BJ (cell line): ENCODE data around the gene SBNO2. TPM values are rescaled to one million over a fixed set of nuclear protein-coding genes. Genes with fewer than 3 reads are reported as not detected.

Experiments
- CTCF ChIA-PET: fragments of 350-600 bp; formaldehyde crosslinking; extraction: SDS; loops from one replicate; lab custom pipeline; 2021; ENCODE audit warnings: antibody characterized with exemption, inconsistent platforms; lab: Yijun Ruan, JAX
- POLR2A ChIA-PET: fragments of 300-600 bp; sonication (Branson Sonifier 250); formaldehyde crosslinking; extraction: SDS; loops from one replicate; lab custom pipeline; 2021; ENCODE audit warnings: antibody characterized with exemption; lab: Charles Lee
- DNase-seq: peaks from one replicate; pipeline ENCODE4 v3.0.0-alpha.2; 2011; ENCODE audit warnings: low read depth
- H3K27me3 ChIP-seq: 2 replicates; pipeline ENCODE4 v1.6.0; 2011; ENCODE audit warnings: low read length; ENCODE audit not compliant: control insufficient read depth, insufficient read depth
- H3K36me3 ChIP-seq: 2 replicates; pipeline ENCODE4 v1.5.1; 2011; ENCODE audit warnings: low read length; ENCODE audit not compliant: control insufficient read depth, insufficient read depth
- H3K4me3 ChIP-seq: 2 replicates; pipeline ENCODE4 v1.5.1; 2011; ENCODE audit warnings: low read depth, mild to moderate bottlenecking, control low read depth, low read length
- polyA plus RNA-seq: library from polyadenylated mRNA; depleted of rRNA; stranded (reverse); fragments of >200 nt; gene quantifications from 2 replicates; pipeline ENCODE4 v1.2.3, GENCODE V29; 2011
- TF ChIP-seq, protein P1 (sequence below): IDR thresholded peaks from 2 replicates; pipeline ENCODE4 v1.5.1; 2011; ENCODE audit warnings: low read depth, mild to moderate bottlenecking, control low read depth, inconsistent platforms, low read length, moderate library complexity; ENCODE audit not compliant: insufficient read depth

Gene SBNO2
- polyA plus RNA-seq, 1 experiment: 26.1 TPM

DNA sequence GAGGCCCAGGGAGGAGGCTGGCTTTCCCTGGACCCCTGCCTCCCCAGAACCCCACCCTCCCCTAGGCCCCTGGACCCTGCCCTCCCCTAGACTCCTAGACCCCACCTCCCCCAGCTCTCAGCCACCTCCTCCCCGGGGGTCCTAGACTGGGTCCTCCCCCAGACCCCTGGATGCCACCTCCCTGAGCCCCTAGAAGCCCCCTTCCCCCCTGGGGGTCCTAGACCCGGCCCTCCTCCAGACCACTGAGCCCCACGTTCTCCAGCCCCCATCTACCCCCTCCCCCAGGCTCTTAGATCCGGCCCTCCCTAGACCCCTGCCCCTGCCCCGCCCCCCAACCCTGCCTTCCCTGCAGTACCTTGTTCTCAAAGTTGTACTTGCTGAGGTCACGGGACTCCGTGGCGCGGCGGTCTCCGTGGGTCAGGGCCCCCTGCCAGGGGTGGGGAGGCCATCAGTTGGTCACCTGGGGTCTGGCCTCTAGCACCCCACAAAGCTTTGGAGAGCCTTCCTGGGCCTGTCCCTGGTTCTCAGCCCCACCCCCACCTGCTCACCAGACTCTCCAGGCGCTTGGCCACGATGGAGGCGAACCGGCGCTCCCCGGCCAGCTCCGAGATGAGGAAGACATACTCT is 62.3 kb downstream of the SBNO2 start:
- no peak for DNase-seq
- POLR2A ChIA-PET: no interaction called here
- Histone ChIP-seq H3K27me3 (no peaks in the 10 kb centered on the region), H3K36me3 (peaks cover 59% of the 10 kb centered on the region), H3K4me3 (no peak overlapping the region)
- CTCF ChIA-PET: interaction anchor here (0.8 to 3.4 kb wide), 4 partner anchors 9 to 82 kb away, joined by 4 to 30 read pairs (median 22); partner anchors contain the start of gene GPX4
- TF ChIP-seq, protein P1, sequence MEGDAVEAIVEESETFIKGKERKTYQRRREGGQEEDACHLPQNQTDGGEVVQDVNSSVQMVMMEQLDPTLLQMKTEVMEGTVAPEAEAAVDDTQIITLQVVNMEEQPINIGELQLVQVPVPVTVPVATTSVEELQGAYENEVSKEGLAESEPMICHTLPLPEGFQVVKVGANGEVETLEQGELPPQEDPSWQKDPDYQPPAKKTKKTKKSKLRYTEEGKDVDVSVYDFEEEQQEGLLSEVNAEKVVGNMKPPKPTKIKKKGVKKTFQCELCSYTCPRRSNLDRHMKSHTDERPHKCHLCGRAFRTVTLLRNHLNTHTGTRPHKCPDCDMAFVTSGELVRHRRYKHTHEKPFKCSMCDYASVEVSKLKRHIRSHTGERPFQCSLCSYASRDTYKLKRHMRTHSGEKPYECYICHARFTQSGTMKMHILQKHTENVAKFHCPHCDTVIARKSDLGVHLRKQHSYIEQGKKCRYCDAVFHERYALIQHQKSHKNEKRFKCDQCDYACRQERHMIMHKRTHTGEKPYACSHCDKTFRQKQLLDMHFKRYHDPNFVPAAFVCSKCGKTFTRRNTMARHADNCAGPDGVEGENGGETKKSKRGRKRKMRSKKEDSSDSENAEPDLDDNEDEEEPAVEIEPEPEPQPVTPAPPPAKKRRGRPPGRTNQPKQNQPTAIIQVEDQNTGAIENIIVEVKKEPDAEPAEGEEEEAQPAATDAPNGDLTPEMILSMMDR: no peak

DNA sequence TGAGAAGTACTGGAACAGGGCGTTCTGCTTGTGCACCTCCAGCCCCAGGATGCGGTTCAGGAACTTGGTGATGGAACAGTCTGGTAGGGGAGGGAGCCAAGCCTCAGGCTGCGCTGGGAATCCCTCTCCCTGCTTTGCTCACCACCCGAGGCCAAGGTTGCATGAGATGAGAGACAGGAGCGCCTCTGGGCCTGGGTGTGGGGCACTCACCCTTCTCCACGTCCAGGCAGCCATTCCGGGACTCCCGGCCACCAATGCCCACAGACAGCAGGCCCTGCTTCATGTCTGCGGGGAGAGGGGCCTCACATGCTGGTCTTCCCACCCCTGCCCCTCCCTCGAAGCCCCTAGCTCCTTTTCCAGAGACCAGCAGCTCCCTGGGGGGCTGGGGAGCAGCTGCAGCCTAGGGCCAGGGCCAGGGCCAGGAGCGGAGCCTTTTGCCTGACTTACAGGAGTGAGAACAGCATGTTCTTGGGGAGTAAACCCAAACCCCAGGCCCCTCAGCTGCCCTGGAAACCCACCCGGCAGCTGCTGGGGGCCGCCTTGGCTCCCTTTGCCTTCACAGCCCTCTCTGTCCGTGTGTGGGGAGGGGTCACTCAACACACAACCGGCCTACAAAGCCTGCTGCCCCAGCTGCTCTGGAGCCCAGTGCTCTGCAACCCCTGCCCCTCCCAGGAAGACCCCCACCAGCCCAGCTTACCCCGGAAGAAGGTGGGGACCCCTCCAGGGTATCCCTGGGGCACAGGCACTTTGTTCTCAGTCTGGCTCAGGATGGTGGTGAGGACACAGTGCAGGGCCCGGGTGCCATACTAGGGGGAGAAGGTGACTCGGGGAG is 63.0 kb downstream of the SBNO2 start:
- TF ChIP-seq, protein P1: no peak
- DNase-seq: no peak
- POLR2A ChIA-PET: no interaction called here
- Histone ChIP-seq H3K27me3 (no peaks in the 10 kb centered on the region), H3K4me3 (no peak overlapping the region), H3K36me3 (peaks cover 57% of the 10 kb centered on the region)
- CTCF ChIA-PET: interaction anchor here (0.6 to 3.4 kb wide), 2 partner anchors 83 to 109 kb away, joined by 3 to 30 read pairs; no protein-coding TSS in a partner anchor

DNA sequence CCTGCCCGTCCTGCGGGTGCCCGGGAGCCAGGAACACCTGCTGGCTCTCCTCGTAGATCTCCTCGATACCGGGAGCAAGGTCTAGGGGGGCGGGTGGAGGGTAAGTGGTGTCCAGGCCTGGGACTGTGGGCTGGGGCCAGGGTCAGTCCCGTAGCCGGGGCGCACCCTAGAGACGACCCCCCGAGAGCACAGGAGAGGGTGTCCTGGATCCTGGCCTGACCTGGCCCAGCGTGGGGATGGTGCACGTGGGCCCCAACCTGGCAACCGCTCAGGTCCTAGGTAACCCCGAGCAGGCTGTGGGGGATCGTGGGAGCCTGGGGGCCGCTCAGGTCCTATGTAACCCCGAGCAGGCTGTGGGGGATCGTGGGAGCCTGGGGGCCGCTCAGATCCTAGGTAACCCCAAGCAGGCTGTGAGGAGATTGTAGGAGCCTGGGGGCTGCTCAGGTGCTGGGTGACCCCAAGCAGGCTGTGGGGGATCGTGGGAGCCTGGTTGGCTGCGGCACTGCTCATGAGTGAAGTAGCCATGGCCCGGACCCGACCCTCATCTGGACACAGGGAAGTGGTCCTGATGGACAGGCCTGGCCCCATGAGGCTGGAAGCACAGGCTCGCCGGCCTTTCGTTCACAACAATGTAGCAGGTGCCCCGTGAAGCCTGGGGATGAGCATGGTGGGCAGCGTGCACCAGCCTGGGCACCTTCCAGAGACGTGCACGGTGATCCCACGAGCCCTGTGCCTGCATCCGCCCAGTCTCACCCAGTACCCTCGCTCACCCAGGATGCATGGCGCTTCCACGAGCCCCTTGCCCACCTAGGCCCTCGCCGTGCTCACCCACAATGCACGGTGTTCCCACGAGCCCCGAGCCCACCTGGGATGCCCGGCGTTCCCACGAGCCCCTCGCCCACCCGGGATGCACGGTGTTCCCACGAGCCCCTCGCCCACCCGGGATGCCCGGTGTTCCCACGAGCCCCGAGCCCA is 64.1 kb downstream of the SBNO2 start:
- TF ChIP-seq, protein P1: no peak
- H3K27me3 ChIP-seq: no peaks in the 10 kb centered on the region
- CTCF ChIA-PET: interaction anchor here (0.6 kb wide), 1 partner anchor 110 kb away, joined by 3 read pairs; no protein-coding TSS in a partner anchor

DNA sequence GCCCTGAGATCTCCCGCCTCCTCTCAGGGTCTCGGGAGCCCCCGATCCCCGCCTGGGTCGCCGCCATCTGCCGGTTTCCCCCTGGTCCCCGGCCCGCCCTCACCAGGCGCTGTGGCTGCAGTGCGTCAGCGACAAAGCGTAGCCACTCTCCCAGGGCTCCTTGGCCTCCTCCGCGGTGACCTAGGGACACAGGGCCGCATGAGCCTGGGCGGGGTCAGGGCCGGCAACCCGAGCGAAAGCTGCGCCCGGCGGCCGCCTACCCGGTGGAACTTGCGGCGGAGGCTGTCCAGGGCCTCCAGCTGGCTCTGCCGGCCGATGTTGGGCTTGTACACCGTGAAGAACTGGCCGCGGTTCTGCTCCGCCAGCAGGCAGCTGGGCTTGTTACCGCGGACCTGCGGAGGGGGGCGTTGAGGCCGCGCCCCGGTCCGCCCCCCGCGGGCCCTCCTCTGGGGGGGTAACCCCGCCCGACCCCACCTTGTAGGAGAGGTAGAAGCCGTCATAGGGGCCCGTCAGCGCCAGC is 65.0 kb downstream of the SBNO2 start:
- ChIA-PET CTCF (no interaction called here), POLR2A (no interaction called here)
- Histone ChIP-seq H3K27me3 (no peaks in the 10 kb centered on the region), H3K36me3 (peaks cover 52% of the 10 kb centered on the region), H3K4me3 (no peak overlapping the region)
- DNase-seq: no peak
- TF ChIP-seq, protein P1: no peak

More for the DNA sequence above, 64.1 kb downstream of the SBNO2 start:
- Histone ChIP-seq H3K36me3 (peaks cover 55% of the 10 kb centered on the region), H3K4me3 (no peak overlapping the region)
- POLR2A ChIA-PET: no interaction called here
- DNase-seq: no peak
